ENCODE results near the gene DEFB110.

The DEFB110 gene

GRCh38 chr6:50003139-50003538 lies 18.7 kb downstream of the DEFB110 start:
- Histone ChIP-seq H3K27me3 (ENCODE audit: control insufficient read depth, insufficient read depth, low read length, poor library complexity, severe bottlenecking) (no peaks in the 10 kb centered on the region), H3K27ac (ENCODE audit: insufficient read depth, low read depth, low read length, poor library complexity, severe bottlenecking) (no peak overlapping the region)
- WGBS, 2 experiments, result 100% methylated on average over 2 of the region's 3 CpGs; no CpG with 5 or more reads in 1 of the 2 experiments

GRCh38 chr6:49995278-49995677 lies 26.5 kb downstream of the DEFB110 start:
- Histone ChIP-seq H3K27ac (ENCODE audit: insufficient read depth, low read depth, low read length, poor library complexity, severe bottlenecking) (no peak overlapping the region), H3K27me3 (ENCODE audit: control insufficient read depth, insufficient read depth, low read length, poor library complexity, severe bottlenecking) (no peaks in the 10 kb centered on the region), H3K36me3 (ENCODE audit: control insufficient read depth, insufficient read depth, low read length) (no peaks in the 10 kb centered on the region), H3K4me1 (ENCODE audit: control insufficient read depth, insufficient read depth, low read length) (no peaks in the 10 kb centered on the region), H3K9me3 (ENCODE audit: control insufficient read depth, low read length) (no peaks in the 10 kb centered on the region), H3K4me3 (ENCODE audit: insufficient read depth, low read depth, low read length) (no peak overlapping the region)

More at GRCh38 chr6:50003139-50003538, 18.7 kb downstream of the DEFB110 start:
- Histone ChIP-seq H3K4me1 (ENCODE audit: control insufficient read depth, insufficient read depth, low read length) (no peaks in the 10 kb centered on the region), H3K4me3 (ENCODE audit: insufficient read depth, low read depth, low read length) (no peak overlapping the region), H3K9me3 (ENCODE audit: control insufficient read depth, low read length) (no peaks in the 10 kb centered on the region), H3K36me3 (ENCODE audit: control insufficient read depth, insufficient read depth, low read length) (no peaks in the 10 kb centered on the region)

DNA sequence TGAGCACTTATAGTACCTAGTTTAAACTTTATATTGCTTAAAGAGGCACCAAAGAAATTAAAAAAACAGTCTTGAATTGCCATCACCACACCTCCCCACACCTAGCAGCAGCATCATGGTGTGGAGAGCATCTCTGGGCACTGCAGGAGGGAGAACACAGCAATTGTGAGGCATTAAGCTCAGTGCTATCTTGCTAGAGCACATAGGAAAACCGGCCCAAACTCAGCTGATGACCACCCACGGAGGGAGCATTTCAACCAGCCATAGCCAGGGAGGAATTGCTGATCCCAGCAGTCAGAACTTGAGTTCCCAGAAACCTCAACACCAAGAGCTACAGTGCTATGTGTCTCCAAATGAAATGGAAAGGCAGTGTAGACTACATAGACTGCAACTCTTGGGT lies 32.9 kb downstream of the DEFB110 start:
- no peaks in the 10 kb centered on the region for H3K27me3 ChIP-seq (ENCODE audit: control insufficient read depth, insufficient read depth, low read length, poor library complexity, severe bottlenecking)
- no peak overlapping the region for H3K4me3 ChIP-seq (ENCODE audit: insufficient read depth, low read depth, low read length)
- no peaks in the 10 kb centered on the region for H3K4me1 ChIP-seq (ENCODE audit: control insufficient read depth, insufficient read depth, low read length)
- 80 to 85% methylated on average over 2 of the region's 2 CpGs for WGBS, 2 experiments
- no peak overlapping the region for H3K27ac ChIP-seq (ENCODE audit: insufficient read depth, low read depth, low read length, poor library complexity, severe bottlenecking)
- no peaks in the 10 kb centered on the region for H3K36me3 ChIP-seq (ENCODE audit: control insufficient read depth, insufficient read depth, low read length)
- no peaks in the 10 kb centered on the region for H3K9me3 ChIP-seq (ENCODE audit: control insufficient read depth, low read length)

DNA sequence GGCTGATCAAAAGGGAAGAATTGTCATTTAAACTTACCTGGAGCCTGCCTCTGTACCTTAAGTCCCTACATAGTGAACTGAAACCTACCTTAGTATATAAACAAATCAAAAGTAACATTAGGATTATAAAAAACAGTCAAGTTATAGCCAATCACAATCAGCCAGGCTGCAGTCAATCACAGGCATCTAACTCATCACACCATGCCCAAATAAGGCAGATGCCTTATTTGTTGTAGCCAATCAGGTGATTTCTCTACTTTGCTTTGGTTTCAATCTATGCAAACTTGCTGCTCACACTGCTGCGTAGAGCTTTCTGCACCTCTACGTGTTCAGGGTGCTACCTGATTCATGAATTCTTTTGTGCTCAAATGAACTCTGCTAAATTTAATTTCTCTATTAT lies 34.0 kb downstream of the DEFB110 start:
- Histone ChIP-seq H3K4me1 (ENCODE audit: control insufficient read depth, insufficient read depth, low read length) (no peaks in the 10 kb centered on the region), H3K36me3 (ENCODE audit: control insufficient read depth, insufficient read depth, low read length) (no peaks in the 10 kb centered on the region)
- WGBS, 2 experiments, result 93% methylated on average over 2 of the region's 2 CpGs

GRCh38 chr6:49986551-49986950 lies 35.2 kb downstream of the DEFB110 start:
- no peaks in the 10 kb centered on the region for H3K4me1 ChIP-seq (ENCODE audit: control insufficient read depth, insufficient read depth, low read length)
- H3K4me3 ChIP-seq (ENCODE audit: insufficient read depth, low read depth, low read length), result no peak overlapping the region
- WGBS, 2 experiments, result 100% methylated on average over 1 of the region's 1 CpG; no CpG with 5 or more reads in 1 of the 2 experiments
- no peak overlapping the region for H3K27ac ChIP-seq (ENCODE audit: insufficient read depth, low read depth, low read length, poor library complexity, severe bottlenecking)
- H3K27me3 ChIP-seq (ENCODE audit: control insufficient read depth, insufficient read depth, low read length, poor library complexity, severe bottlenecking), result no peaks in the 10 kb centered on the region
- no peaks in the 10 kb centered on the region for H3K36me3 ChIP-seq (ENCODE audit: control insufficient read depth, insufficient read depth, low read length)
- no peaks in the 10 kb centered on the region for H3K9me3 ChIP-seq (ENCODE audit: control insufficient read depth, low read length)

More for the DNA sequence above, 34.0 kb downstream of the DEFB110 start:
- Histone ChIP-seq H3K27me3 (ENCODE audit: control insufficient read depth, insufficient read depth, low read length, poor library complexity, severe bottlenecking) (no peaks in the 10 kb centered on the region), H3K9me3 (ENCODE audit: control insufficient read depth, low read length) (no peaks in the 10 kb centered on the region), H3K4me3 (ENCODE audit: insufficient read depth, low read depth, low read length) (no peak overlapping the region), H3K27ac (ENCODE audit: insufficient read depth, low read depth, low read length, poor library complexity, severe bottlenecking) (no peak overlapping the region)

GRCh38 chr6:49982046-49982445 lies 39.7 kb downstream of the DEFB110 start:
- no peaks in the 10 kb centered on the region for H3K9me3 ChIP-seq (ENCODE audit: control insufficient read depth, low read length)
- H3K36me3 ChIP-seq (ENCODE audit: control insufficient read depth, insufficient read depth, low read length), result no peaks in the 10 kb centered on the region
- no peaks in the 10 kb centered on the region for H3K4me1 ChIP-seq (ENCODE audit: control insufficient read depth, insufficient read depth, low read length)
- H3K27me3 ChIP-seq (ENCODE audit: control insufficient read depth, insufficient read depth, low read length, poor library complexity, severe bottlenecking), result no peaks in the 10 kb centered on the region
- H3K27ac ChIP-seq (ENCODE audit: insufficient read depth, low read depth, low read length, poor library complexity, severe bottlenecking), result no peak overlapping the region
- H3K4me3 ChIP-seq (ENCODE audit: insufficient read depth, low read depth, low read length), result no peak overlapping the region
- 91 to 95% methylated on average over 2 of the region's 2 CpGs for WGBS, 2 experiments

DNA sequence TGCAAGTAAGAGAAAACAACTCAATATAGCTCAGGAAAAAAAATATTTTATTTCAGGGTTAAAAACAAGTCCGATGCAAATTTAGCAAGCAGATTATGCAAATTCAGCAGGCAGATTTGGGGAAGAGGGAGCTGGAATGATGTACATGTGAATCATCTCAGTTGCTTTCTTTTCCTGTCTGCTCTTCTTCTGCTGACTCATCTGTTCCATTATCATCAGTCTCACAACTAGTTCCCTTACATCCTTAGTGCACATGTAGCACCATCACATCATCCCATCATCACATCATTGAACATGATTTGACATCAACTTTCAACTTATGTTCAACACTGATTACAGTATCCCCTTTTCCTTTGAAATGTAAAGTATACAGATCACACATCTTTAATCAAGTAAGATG lies 40.9 kb downstream of the DEFB110 start:
- Histone ChIP-seq H3K27me3 (ENCODE audit: control insufficient read depth, insufficient read depth, low read length, poor library complexity, severe bottlenecking) (no peaks in the 10 kb centered on the region), H3K27ac (ENCODE audit: insufficient read depth, low read depth, low read length, poor library complexity, severe bottlenecking) (no peak overlapping the region), H3K4me3 (ENCODE audit: insufficient read depth, low read depth, low read length) (no peak overlapping the region), H3K36me3 (ENCODE audit: control insufficient read depth, insufficient read depth, low read length) (no peaks in the 10 kb centered on the region), H3K4me1 (ENCODE audit: control insufficient read depth, insufficient read depth, low read length) (no peaks in the 10 kb centered on the region), H3K9me3 (ENCODE audit: control insufficient read depth, low read length) (no peaks in the 10 kb centered on the region)
- WGBS, 2 experiments, result 81 to 85% methylated on average over 1 of the region's 1 CpG

- WGBS, 2 experiments, result 93 to 95% methylated on average over 4 of the region's 4 CpGs
Measured at GRCh38 chr6:49979584-49979983, 42.2 kb downstream of the DEFB110 start.

DNA sequence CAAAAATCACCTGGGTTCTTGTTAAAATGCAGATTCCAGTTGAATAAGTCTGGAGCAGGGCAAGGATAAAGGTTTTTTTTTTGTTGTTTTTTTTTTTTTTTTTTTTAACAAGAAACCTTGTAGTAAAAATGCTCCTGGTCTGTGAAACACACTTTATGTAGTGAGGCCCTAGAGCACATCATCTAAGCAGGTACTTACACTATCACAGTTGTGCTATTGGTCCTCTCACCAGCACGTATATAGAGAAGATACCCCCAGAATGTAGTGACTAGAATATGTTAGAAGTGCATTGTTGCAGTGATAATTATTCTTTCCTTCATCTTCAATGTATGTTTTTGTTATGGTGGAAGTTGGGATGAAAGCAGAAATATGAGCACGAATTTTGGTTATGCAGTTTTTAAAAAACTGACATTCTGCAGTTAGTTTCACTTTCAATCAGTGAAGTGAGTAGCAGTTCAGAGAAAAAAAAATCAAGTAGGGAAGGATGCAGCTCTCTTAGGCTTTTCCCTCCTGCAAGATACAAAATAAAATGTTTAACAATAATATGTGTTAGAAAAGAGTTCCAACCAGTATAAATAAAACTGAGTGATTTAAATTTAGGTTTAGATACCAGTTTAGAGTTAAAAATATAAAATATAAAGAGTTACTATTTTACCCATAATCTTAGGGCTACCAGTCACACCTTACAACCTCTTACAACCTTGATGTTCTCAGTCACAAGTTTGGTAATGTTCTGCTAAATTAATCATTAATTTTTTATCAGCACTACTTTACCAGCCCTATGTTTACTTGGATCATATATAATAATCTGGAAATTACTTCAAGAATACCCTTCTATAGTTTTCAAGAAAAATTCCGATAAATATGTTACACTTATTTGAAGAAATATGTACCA lies 43.2 kb downstream of the DEFB110 start:
- no peak overlapping the region for H3K4me3 ChIP-seq (ENCODE audit: insufficient read depth, low read depth, low read length)

More at GRCh38 chr6:49979584-49979983, 42.2 kb downstream of the DEFB110 start:
- Histone ChIP-seq H3K4me1 (ENCODE audit: control insufficient read depth, insufficient read depth, low read length) (no peaks in the 10 kb centered on the region), H3K9me3 (ENCODE audit: control insufficient read depth, low read length) (no peaks in the 10 kb centered on the region), H3K27ac (ENCODE audit: insufficient read depth, low read depth, low read length, poor library complexity, severe bottlenecking) (no peak overlapping the region), H3K27me3 (ENCODE audit: control insufficient read depth, insufficient read depth, low read length, poor library complexity, severe bottlenecking) (no peaks in the 10 kb centered on the region), H3K4me3 (ENCODE audit: insufficient read depth, low read depth, low read length) (no peak overlapping the region), H3K36me3 (ENCODE audit: control insufficient read depth, insufficient read depth, low read length) (no peaks in the 10 kb centered on the region)

GRCh38 chr6:49969605-49970004 lies 52.2 kb downstream of the DEFB110 start, which contains the start of gene DEFB113:
DEFB113 (minus strand) TSS chr6:49969625; CDS start chr6:49969625, 0 bp downstream.
- H3K27me3 ChIP-seq (ENCODE audit: control insufficient read depth, insufficient read depth, low read length, poor library complexity, severe bottlenecking), result no peaks in the 10 kb centered on the region
- H3K36me3 ChIP-seq (ENCODE audit: control insufficient read depth, insufficient read depth, low read length), result no peaks in the 10 kb centered on the region
- WGBS, 2 experiments, result 90 to 95% methylated on average over 1 to 2 of the region's 2 CpGs
- no peaks in the 10 kb centered on the region for H3K9me3 ChIP-seq (ENCODE audit: control insufficient read depth, low read length)
- H3K4me1 ChIP-seq (ENCODE audit: control insufficient read depth, insufficient read depth, low read length), result no peaks in the 10 kb centered on the region
- no peak within 1 kb of the TSS for H3K27ac ChIP-seq (ENCODE audit: insufficient read depth, low read depth, low read length, poor library complexity, severe bottlenecking)
- H3K4me3 ChIP-seq (ENCODE audit: insufficient read depth, low read depth, low read length), result no peak within 1 kb of the TSS

More for the DNA sequence above, 43.2 kb downstream of the DEFB110 start:
- WGBS, 2 experiments, result 83 to 88% methylated on average over 2 to 3 of the region's 3 CpGs
- Histone ChIP-seq H3K36me3 (ENCODE audit: control insufficient read depth, insufficient read depth, low read length) (no peaks in the 10 kb centered on the region), H3K27me3 (ENCODE audit: control insufficient read depth, insufficient read depth, low read length, poor library complexity, severe bottlenecking) (no peaks in the 10 kb centered on the region), H3K4me1 (ENCODE audit: control insufficient read depth, insufficient read depth, low read length) (no peaks in the 10 kb centered on the region), H3K9me3 (ENCODE audit: control insufficient read depth, low read length) (no peaks in the 10 kb centered on the region), H3K27ac (ENCODE audit: insufficient read depth, low read depth, low read length, poor library complexity, severe bottlenecking) (no peak overlapping the region)

All from ectodermal cell (in vitro differentiated cells).